Lung (tissue), 12 donors: ENCODE measurements around the gene SLAMF9. TPM values are rescaled to one million over a fixed set of nuclear protein-coding genes. Genes with fewer than 3 reads are reported as not detected.

Source experiments
- ATAC-seq: fragments of 200-7000 bp; cut with Tn5 transposase; one replicate; pipeline ENCODE4 v1.9.1; 2020; ENCODE audit warnings: moderate number of reproducible peaks; ENCODE audit not compliant: insufficient read depth, low FRiP score
- DNase-seq, 3 donors: peaks; one replicate each; pipeline ENCODE4 v3.0.0-alpha.2; 2013 to 2017
- H3K27ac ChIP-seq, 2 donors: one replicate each; pipeline ENCODE4 v1.5.1; 2013; ENCODE audit warnings: mild to moderate bottlenecking in 2 of 2, moderate library complexity in 2 of 2, control low read depth in 1 of 2, inconsistent platforms in 1 of 2, low read depth in 1 of 2, low read length in 1 of 2
- H3K27me3 ChIP-seq, 3 donors: one replicate each; pipeline ENCODE4 v1.5.1; 2013; ENCODE audit warnings: low read length in 2 of 3; ENCODE audit not compliant: control insufficient read depth in 3 of 3, insufficient read depth in 3 of 3
- H3K36me3 ChIP-seq, 4 donors: one replicate each; pipeline ENCODE4 v1.5.1; 2013; ENCODE audit warnings: low read length in 4 of 4, mild to moderate bottlenecking in 1 of 4, moderate library complexity in 1 of 4; ENCODE audit not compliant: control insufficient read depth in 4 of 4, insufficient read depth in 4 of 4
- H3K4me1 ChIP-seq, 5 donors: one replicate each; pipeline ENCODE4 v1.5.1; 2013; ENCODE audit warnings: low read length in 5 of 5, mild to moderate bottlenecking in 2 of 5, moderate library complexity in 1 of 5; ENCODE audit not compliant: control insufficient read depth in 5 of 5, insufficient read depth in 5 of 5
- H3K4me3 ChIP-seq: one replicate; pipeline ENCODE4 v1.5.1; 2013; ENCODE audit warnings: mild to moderate bottlenecking, control low read depth, moderate library complexity
- H3K9ac ChIP-seq, 2 donors: one replicate each; pipeline ENCODE4 v1.5.1; 2013; ENCODE audit warnings: low read length in 2 of 2, control low read depth in 1 of 2; ENCODE audit not compliant: insufficient read depth in 1 of 2
- H3K9me3 ChIP-seq, 4 donors: one replicate each; pipeline ENCODE4 v1.5.1; 2013; ENCODE audit warnings: low read length in 3 of 4, mild to moderate bottlenecking in 1 of 4, moderate library complexity in 1 of 4; ENCODE audit not compliant: control insufficient read depth in 4 of 4, insufficient read depth in 3 of 4
- CTCF ChIP-seq: IDR thresholded peaks from 2 replicates; pipeline ENCODE4 v1.5.1; 2012; ENCODE audit warnings: mild to moderate bottlenecking; ENCODE audit errors: control extremely low read depth, extremely low read depth
- WGBS, 2 donors: extraction: QIAGEN DNeasy Blood & Tissue Kit; methylation state at CpG; one replicate each; pipeline ENCODE4 v1.1.7; 2013; 5-methylcytosine and 5-hydroxymethylcytosine counted together
- polyA plus RNA-seq, 2 donors: library from polyadenylated mRNA; stranded (reverse); fragments of 200-250 nt; gene quantifications; one replicate each; pipeline ENCODE4 v1.2.1, GENCODE V29; 2013
- total RNA-seq, 2 donors: library from RNA; depleted of rRNA in 1 of 2; stranded (reverse); fragments of >200 nt in 1 of 2; gene quantifications; one replicate each; pipeline ENCODE4 v1.2.1, GENCODE V29; 2014 to 2021
- donor health status: control.
- donor health status: control.
- donor health status: Bipolar disorder and iron deficiency.
- donor health status: healthy.
- donor health status: DM: yes; HTN: yes; CAD: no.

SLAMF9 gene
- total and polyA plus RNA-seq, 4 donors: 0.37 to 0.74 (median 0.40) TPM

GRCh38 chr1:159974350-159974965, 20.4 kb upstream of the SLAMF9 start:
- H3K4me1 ChIP-seq: peaks cover 0 to 9% (median 0%) of the 10 kb centered on the region in 5 donors
- no peaks in the 10 kb centered on the region for H3K36me3 ChIP-seq
- no peak for DNase-seq
- no peak overlapping the region for H3K27ac ChIP-seq
- TF ChIP-seq CTCF: no peak
- no peak overlapping the region for H3K9ac ChIP-seq
- H3K9me3 ChIP-seq: peaks cover 0 to 2% (median 0%) of the 10 kb centered on the region in 4 donors
- H3K27me3 ChIP-seq: peaks cover 0 to 5% (median 0%) of the 10 kb centered on the region in 3 donors
- 91 to 98% methylated on average over 7 of the region's 7 CpGs for WGBS, 2 donors
- no peak for ATAC-seq
- no peak overlapping the region for H3K4me3 ChIP-seq

GRCh38 chr1:159973350-159973940, 19.4 kb upstream of the SLAMF9 start:
- Histone ChIP-seq H3K9me3 (peaks cover 0 to 2% (median 0%) of the 10 kb centered on the region in 4 donors), H3K4me3 (no peak overlapping the region), H3K36me3 (no peaks in the 10 kb centered on the region), H3K9ac (no peak overlapping the region), H3K27ac (no peak overlapping the region), H3K27me3 (peaks cover 0 to 5% (median 0%) of the 10 kb centered on the region in 3 donors), H3K4me1 (peaks cover 0 to 3% (median 0%) of the 10 kb centered on the region in 5 donors)
- DNase-seq (no peak), ATAC-seq (no peak)
- 82 to 95% methylated on average over 6 of the region's 6 CpGs for WGBS, 2 donors
- no peak for TF ChIP-seq CTCF

- ATAC-seq (no peak), DNase-seq (no peak)
- peaks cover 0 to 2% (median 0%) of the 10 kb centered on the region in 4 donors for H3K9me3 ChIP-seq
- peaks cover 0 to 3% (median 0%) of the 10 kb centered on the region in 5 donors for H3K4me1 ChIP-seq
- peaks cover 0 to 5% (median 0%) of the 10 kb centered on the region in 3 donors for H3K27me3 ChIP-seq
- no peak overlapping the region for H3K27ac ChIP-seq
- no peak overlapping the region for H3K9ac ChIP-seq
- no peak overlapping the region for H3K4me3 ChIP-seq
- TF ChIP-seq CTCF: no peak
- H3K36me3 ChIP-seq: no peaks in the 10 kb centered on the region
- WGBS, 2 donors: 93 to 99% methylated on average over 8 of the region's 8 CpGs
Measured at GRCh38 chr1:159972443-159973205, 18.6 kb upstream of the SLAMF9 start.
